ENCODE data around the gene DEFB115.
"Not testable (repeated sequence)": the region's sequence is repeated elsewhere in the genome, so short reads cannot be mapped to it uniquely, and the experiment has no call there.

Gene DEFB115

GRCh38 chr20:31257364-31257763 lies at the start of gene DEFB115:
Gene DEFB115, plus strand, starts transcription at chr20:31257664. Its CDS starts 0 bp downstream, at chr20:31257664.
- no peak for DNase-seq

GRCh38 chr20:31236953-31237352 lies 20.5 kb upstream of the DEFB115 start:
- no peak for DNase-seq

GRCh38 chr20:31237763-31238162 lies 19.7 kb upstream of the DEFB115 start:
- no peak for DNase-seq

- DNase-seq, result no peak
Observed at GRCh38 chr20:31239139-31239538, 18.3 kb upstream of the DEFB115 start.

- DNase-seq, result no peak
Observed at GRCh38 chr20:31256959-31257358, 505 bp upstream of the DEFB115 start.

GRCh38 chr20:31260326-31260932 lies 3.0 kb downstream of the DEFB115 start:
- DNase-seq, result peak; percentile 59

GRCh38 chr20:31274441-31274840 lies 17.0 kb downstream of the DEFB115 start:
- no peak for DNase-seq

GRCh38 chr20:31278178-31278577 lies 20.7 kb downstream of the DEFB115 start:
- DNase-seq, result no peak

- not testable (repeated sequence) for DNase-seq
Observed at GRCh38 chr20:31284964-31285363, 27.5 kb downstream of the DEFB115 start.

- no peak for DNase-seq
Observed at GRCh38 chr20:31308535-31309162, 51.2 kb downstream of the DEFB115 start, which contains the start of gene DEFB116. Gene DEFB116, minus strand, starts transcription at chr20:31308585. Its CDS starts 0 bp downstream, at chr20:31308585.

Data from NCI-H146 (cell line).